CD4-positive, alpha-beta T cell treated with Interleukin-17A for 4 hours (primary cell): ENCODE data around the gene TEX10.

Experiments used
- DNase-seq: peaks from one replicate; pipeline ENCODE4 v3.0.0-alpha.2; 2020; ENCODE audit warnings: mixed read lengths

The TEX10 gene

GRCh38 chr9:100281676-100282387 is 70.9 kb downstream of the TEX10 start:
- no peak for DNase-seq

GRCh38 chr9:100281066-100281465 is 71.7 kb downstream of the TEX10 start:
- no peak for DNase-seq

GRCh38 chr9:100277166-100277979 is 75.4 kb downstream of the TEX10 start:
- DNase-seq, result no peak

GRCh38 chr9:100269656-100270055 is 83.1 kb downstream of the TEX10 start:
- no peak for DNase-seq

- DNase-seq, result no peak
These were observed 84.5 kb downstream of the TEX10 start for GRCh38 chr9:100268271-100268670.

GRCh38 chr9:100267211-100267610 is 85.5 kb downstream of the TEX10 start:
- DNase-seq, result no peak
